Left ventricle myocardium inferior (tissue), 1 donor: ENCODE results near the gene MIR17HG. TPM values are rescaled to one million over a fixed set of nuclear protein-coding genes. Genes with fewer than 3 reads are reported as not detected.
A peak's percentile ranks its signal among the peaks of the same experiment; 100 is the strongest.

Source experiments
- DNase-seq: peaks from one replicate; pipeline ENCODE4 v3.0.0-alpha.2; 2020
- H3K27ac ChIP-seq: fragments of 200-600 bp; replicated peaks from 2 replicates; pipeline ENCODE4 v1.8.0; 2021
- H3K27me3 ChIP-seq: fragments of 200-600 bp; 2 replicates; pipeline ENCODE4 v1.8.0; 2021; ENCODE audit warnings: low read depth
- H3K36me3 ChIP-seq: fragments of 200-600 bp; 2 replicates; pipeline ENCODE4 v1.8.0; 2021
- H3K4me1 ChIP-seq: fragments of 200-600 bp; 2 replicates; pipeline ENCODE4 v1.8.0; 2021
- H3K4me3 ChIP-seq: fragments of 200-600 bp; 2 replicates; pipeline ENCODE4 v1.8.0; 2021; ENCODE audit warnings: mild to moderate bottlenecking, moderate library complexity
- H3K9me3 ChIP-seq: fragments of 200-600 bp; replicated peaks from 2 replicates; pipeline ENCODE4 v1.8.0; 2021
- CTCF ChIP-seq: fragments of 200-600 bp; IDR thresholded peaks from 2 replicates; pipeline ENCODE4 v1.8.0; 2021; ENCODE audit warnings: antibody characterized with exemption, mild to moderate bottlenecking, borderline replicate concordance
- intact Hi-C: fragments of 100-400 bp; cut with micrococcal nuclease; formaldehyde crosslinking; loops from one replicate; pipeline ENCODE4 v1.11.0; 2022
- total RNA-seq: library from RNA; stranded (reverse); fragmentation: NEBNext Ultra II Directional; extraction: Animal tissue kit (Norgen Biotek cat#: 25700); gene quantifications from one replicate; pipeline ENCODE4 v1.2.1, GENCODE V29; 2021
- donor health status: DM: no; HTN: yes; CAD: no; lungs with severe emphysema.

The MIR17HG gene
- total RNA-seq, 1 donor from 2014 or later = 1.3 TPM

- Histone ChIP-seq H3K4me1 (no peaks in the 10 kb centered on the region), H3K27me3 (peaks cover 8% of the 10 kb centered on the region), H3K36me3 (no peaks in the 10 kb centered on the region), H3K27ac (no peak overlapping the region), H3K9me3 (no peaks in the 10 kb centered on the region), H3K4me3 (no peak overlapping the region)
- intact Hi-C loops = no loop called here
- TF ChIP-seq CTCF = no peak
- no peak for DNase-seq
Measured at GRCh38 chr13:91305652-91306051, 41.8 kb upstream of the MIR17HG start.

GRCh38 chr13:91307887-91308286 is 39.6 kb upstream of the MIR17HG start:
- Histone ChIP-seq H3K4me1 (no peaks in the 10 kb centered on the region), H3K27ac (no peak overlapping the region), H3K4me3 (no peak overlapping the region), H3K9me3 (no peaks in the 10 kb centered on the region), H3K27me3 (peaks cover 12% of the 10 kb centered on the region), H3K36me3 (no peaks in the 10 kb centered on the region)
- DNase-seq = no peak
- TF ChIP-seq CTCF = no peak
- intact Hi-C loops = no loop called here

GRCh38 chr13:91308299-91308698 is 39.2 kb upstream of the MIR17HG start:
- Histone ChIP-seq H3K27me3 (peaks cover 16% of the 10 kb centered on the region), H3K4me3 (no peak overlapping the region), H3K4me1 (no peaks in the 10 kb centered on the region), H3K9me3 (no peaks in the 10 kb centered on the region), H3K27ac (no peak overlapping the region), H3K36me3 (no peaks in the 10 kb centered on the region)
- DNase-seq = no peak
- intact Hi-C loops = no loop called here
- TF ChIP-seq CTCF = no peak

- TF ChIP-seq CTCF = no peak
- peaks cover 48% of the 10 kb centered on the region for H3K27me3 ChIP-seq
- intact Hi-C loops = no loop called here
- no peaks in the 10 kb centered on the region for H3K9me3 ChIP-seq
- no peaks in the 10 kb centered on the region for H3K36me3 ChIP-seq
- H3K27ac ChIP-seq = no peak overlapping the region
- no peak for DNase-seq
- no peaks in the 10 kb centered on the region for H3K4me1 ChIP-seq
- no peak overlapping the region for H3K4me3 ChIP-seq
Measured at GRCh38 chr13:91311491-91311890, 36.0 kb upstream of the MIR17HG start.

- H3K27ac ChIP-seq = no peak overlapping the region
- no peak for DNase-seq
- no peaks in the 10 kb centered on the region for H3K9me3 ChIP-seq
- H3K27me3 ChIP-seq = peaks cover 53% of the 10 kb centered on the region
- no peak for TF ChIP-seq CTCF
- intact Hi-C loops = no loop called here
- H3K4me1 ChIP-seq = no peaks in the 10 kb centered on the region
- H3K36me3 ChIP-seq = no peaks in the 10 kb centered on the region
- no peak overlapping the region for H3K4me3 ChIP-seq
Measured at GRCh38 chr13:91312324-91312723, 35.2 kb upstream of the MIR17HG start.

- H3K36me3 ChIP-seq = no peaks in the 10 kb centered on the region
- DNase-seq = no peak
- H3K9me3 ChIP-seq = no peaks in the 10 kb centered on the region
- H3K4me3 ChIP-seq = no peak overlapping the region
- intact Hi-C loops = no loop called here
- H3K4me1 ChIP-seq = no peaks in the 10 kb centered on the region
- TF ChIP-seq CTCF = peak; percentile 59
- no peak overlapping the region for H3K27ac ChIP-seq
- peaks cover 47% of the 10 kb centered on the region for H3K27me3 ChIP-seq
Measured at GRCh38 chr13:91313103-91313502, 34.4 kb upstream of the MIR17HG start.
